K562 (cell line): ENCODE measurements around the gene FKBP9. TPM values are rescaled to one million over a fixed set of nuclear protein-coding genes. Genes with fewer than 3 reads are reported as not detected.
A peak's percentile ranks its signal among the peaks of the same experiment; 100 is the strongest.

Experiments
- ATAC-seq: fragments of 200-7000 bp; cut with Tn5 transposase; 3 replicates; pipeline ENCODE4 v1.9.1; 2020; ENCODE audit warnings: moderate library complexity
- BruUV-seq: library from RNA; stranded (reverse); fragments of 400-500 nt; replicated peaks from 2 replicates; lab custom pipeline; 2021; lab: Mats Ljungman, UMichigan
- CTCF ChIA-PET: fragments of 300-600 bp; formaldehyde crosslinking; extraction: SDS; loops from one replicate; lab custom pipeline; 2021; ENCODE audit warnings: low intra/inter-chr PET ratio; lab: Yijun Ruan, JAX
- POLR2A ChIA-PET: fragments of 300-600, 350-650 bp; sonication (Branson Sonifier 250); formaldehyde crosslinking; extraction: SDS; loops from one replicate; lab custom pipeline; 2021; ENCODE audit warnings: antibody characterized with exemption, inconsistent platforms; lab: Yijun Ruan, JAX
- DNase-seq, 4 experiments: peaks; one replicate each; pipeline versions ENCODE4 v3.0.0 to v3.0.0-alpha.2; 2011 to 2018; ENCODE audit warnings: low spot score in 3 of 4, mixed read lengths in 3 of 4; ENCODE audit errors: extremely low read depth in 1 of 4
- FAIRE-seq: peaks from 2 replicates; lab custom pipeline; 2011; peaks lifted over from hg19 to GRCh38; lab: Jason Lieb, UNC
- H2AFZ ChIP-seq: 2 replicates; pipeline ENCODE4 v1.6.0; 2011; ENCODE audit warnings: low read depth, low read length, control low read depth, inconsistent platforms
- H3K27ac ChIP-seq: fragments of 200-600 bp; 3 replicates; pipeline ENCODE4 v1.8.0; 2011; ENCODE audit warnings: low read depth, mild to moderate bottlenecking, control low read depth, inconsistent platforms, low read length, moderate library complexity, mixed read lengths; ENCODE audit errors: extremely low read depth
- H3K27me3 ChIP-seq, 2 experiments: fragments of 300-600 bp in 1 of 2; 2 replicates in 1 of 2; 3 replicates in 1 of 2; pipeline versions ENCODE4 v1.6.0 to v1.8.0; 2011; ENCODE audit warnings: inconsistent platforms in 2 of 2, low read length in 2 of 2, mild to moderate bottlenecking in 1 of 2, mixed read lengths in 1 of 2, moderate library complexity in 1 of 2; ENCODE audit not compliant: control insufficient read depth in 2 of 2, insufficient read depth in 2 of 2
- H3K36me3 ChIP-seq: fragments of 300-600 bp; 3 replicates; pipeline ENCODE4 v1.8.0; 2011; ENCODE audit warnings: mild to moderate bottlenecking, low read length, inconsistent platforms; ENCODE audit not compliant: control insufficient read depth, insufficient read depth
- H3K4me1 ChIP-seq, 2 experiments: fragments of 200-600 bp in 1 of 2; replicated peaks in 1 of 2; 2 replicates in 1 of 2; 3 replicates in 1 of 2; pipeline versions ENCODE4 v1.5.1 to v1.8.0; 2011; ENCODE audit warnings: inconsistent platforms in 2 of 2, low read length in 2 of 2, mild to moderate bottlenecking in 1 of 2, mixed read lengths in 1 of 2, moderate library complexity in 1 of 2; ENCODE audit not compliant: control insufficient read depth in 2 of 2, insufficient read depth in 2 of 2
- H3K4me2 ChIP-seq: 2 replicates; pipeline ENCODE4 v1.6.1; 2011; ENCODE audit warnings: low read length, control low read depth, inconsistent platforms, mixed read lengths; ENCODE audit not compliant: insufficient read depth
- H3K4me3 ChIP-seq: fragments of 200-600 bp; sonication (generic), shearing (Covaris generic); 2 replicates; pipeline ENCODE4 v1.5.1; 2016; ENCODE audit warnings: control low read depth, inconsistent platforms
- H3K79me2 ChIP-seq: fragments of 200-600 bp; 3 replicates; pipeline ENCODE4 v1.8.0; 2011; ENCODE audit warnings: low read length, inconsistent platforms; ENCODE audit not compliant: control insufficient read depth, insufficient read depth
- H3K9ac ChIP-seq, 2 experiments: 2 replicates each; pipeline versions ENCODE4 v1.6.0 to v1.6.1; 2011; ENCODE audit warnings: low read depth in 2 of 2, low read length in 2 of 2, control low read depth in 1 of 2, inconsistent platforms in 1 of 2, mild to moderate bottlenecking in 1 of 2, mixed read lengths in 1 of 2; ENCODE audit not compliant: insufficient read depth in 1 of 2
- H3K9me1 ChIP-seq: one replicate; pipeline ENCODE4 v1.6.0; 2011; ENCODE audit warnings: inconsistent platforms, mild to moderate bottlenecking, low read length, moderate library complexity; ENCODE audit not compliant: control insufficient read depth, insufficient read depth
- H3K9me3 ChIP-seq: replicated peaks from 2 replicates; pipeline ENCODE4 v1.5.1; 2011; ENCODE audit warnings: low read depth, low read length, inconsistent platforms; ENCODE audit not compliant: control insufficient read depth, insufficient read depth
- H4K20me1 ChIP-seq: replicated peaks from 2 replicates; pipeline ENCODE4 v1.6.1; 2011; ENCODE audit warnings: low read length, inconsistent platforms, mixed read lengths; ENCODE audit not compliant: control insufficient read depth, insufficient read depth
- BRCA1 ChIP-seq, 2 experiments: fragments of 450-650 bp in 1 of 2; sonication (generic) in 1 of 2; formaldehyde crosslinking in 1 of 2; IDR thresholded peaks; 2 replicates each; pipeline versions ENCODE4 v1.5.0 to v1.6.1; 2017 to 2020; ENCODE audit warnings: mild to moderate bottlenecking in 1 of 2, missing genetic modification reagents in 1 of 2
- EP400 ChIP-seq: fragments of 450-650 bp; IDR thresholded peaks from 2 replicates; pipeline ENCODE4 v1.6.1; 2017; ENCODE audit warnings: antibody characterized with exemption, mild to moderate bottlenecking, moderate library complexity
- GTF2F1 ChIP-seq: IDR thresholded peaks from 2 replicates; pipeline ENCODE4 v1.6.1; 2011; ENCODE audit warnings: low read depth, low read length, improper control_type of control experiment
- HDAC1 ChIP-seq, 2 experiments: fragments of 450-650 bp; IDR thresholded peaks; 2 replicates each; pipeline ENCODE4 v1.6.1; 2016 to 2017; ENCODE audit warnings: inconsistent platforms in 1 of 2, mild to moderate bottlenecking in 1 of 2, moderate library complexity in 1 of 2
- JUND ChIP-seq, 2 experiments: IDR thresholded peaks; 2 replicates in 1 of 2; 3 replicates in 1 of 2; pipeline ENCODE4 v1.6.1; 2011; ENCODE audit warnings: borderline replicate concordance in 2 of 2, low read depth in 2 of 2, low read length in 2 of 2, improper control_type of control experiment in 1 of 2, missing biosample characterization in 1 of 2, missing genetic modification characterization in 1 of 2, missing genetic modification reagents in 1 of 2
- NFIC ChIP-seq: fragments of 450-650 bp; IDR thresholded peaks from 2 replicates; pipeline ENCODE4 v1.6.1; 2017; ENCODE audit warnings: mild to moderate bottlenecking, inconsistent platforms
- PTBP1 ChIP-seq: fragments of 200-400 bp; formaldehyde crosslinking; IDR thresholded peaks from 2 replicates; pipeline ENCODE4 v1.6.1; 2017; ENCODE audit warnings: low read depth, low read length
- PYGO2 ChIP-seq: fragments of 450-650 bp; IDR thresholded peaks from 2 replicates; pipeline ENCODE4 v1.6.1; 2016; ENCODE audit warnings: mild to moderate bottlenecking, missing genetic modification characterization, moderate library complexity, missing compliant biosample characterization
- RBM15 ChIP-seq: fragments of 200-400 bp; formaldehyde crosslinking; IDR thresholded peaks from 2 replicates; pipeline ENCODE4 v1.6.1; 2018; ENCODE audit warnings: mild to moderate bottlenecking, low read length, moderate library complexity; ENCODE audit not compliant: insufficient read depth
- SMARCA4 ChIP-seq: fragments of 450-650 bp; IDR thresholded peaks from 2 replicates; pipeline ENCODE4 v1.6.1; 2016
- SOX6 ChIP-seq: fragments of 450-650 bp; IDR thresholded peaks from 2 replicates; pipeline ENCODE4 v1.6.1; 2014; ENCODE audit warnings: mild to moderate bottlenecking
- WGBS: fragments of 100-300 bp; shearing (Covaris generic); methylation state at CpG from one replicate; pipeline ENCODE4 v1.1.6; 2016; ENCODE audit warnings: low coverage, mixed read lengths; ENCODE audit not compliant: insufficient coverage; ENCODE audit errors: missing lambda C conversion rate; 5-methylcytosine and 5-hydroxymethylcytosine counted together
- in situ Hi-C: fragments of 300-500 bp; cut with MboI; formaldehyde crosslinking; loops from 4 replicates; pipeline ENCODE4 v1.15.0; 2018; ENCODE audit warnings: inconsistent platforms, mixed read lengths
- intact Hi-C: fragments of 100-400 bp; cut with micrococcal nuclease; formaldehyde crosslinking; loops from 2 replicates; pipeline ENCODE4 v1.14.2; 2022
- polyA plus RNA-seq, 8 experiments: library from polyadenylated mRNA; depleted of rRNA in 4 of 8; stranded (reverse) in 5 of 8; unstranded in 3 of 8; fragments of >200 nt; fragmentation: Nextera tagmentation in 2 of 8; fragmentation: Illumina TruSeq in 1 of 8; extraction: Ambion mirVana in 2 of 8; extraction: Trizol in 1 of 8; gene quantifications; 2 replicates each; pipeline versions ENCODE4 v1.2.1 to v1.2.3, GENCODE V29; 2011 to 2014; ENCODE audit warnings: inconsistent platforms in 1 of 8, missing spikeins in 1 of 8
- total RNA-seq, 7 experiments: library from RNA; depleted of rRNA in 6 of 7; stranded (reverse); fragments of >200 nt in 6 of 7; fragmentation: Illumina TruSeq in 2 of 7; extraction: Trizol in 2 of 7; gene quantifications; 2 replicates each; pipeline versions ENCODE4 v1.2.1 to v1.2.3, GENCODE V29; 2011 to 2021; ENCODE audit warnings: low replicate concordance in 1 of 7
- TF ChIP-seq, protein P1 (sequence below): fragments of 250-450 bp; sonication (Bioruptor Pico); IDR thresholded peaks from 2 replicates; pipeline ENCODE4 v1.4.0; 2020
- TF ChIP-seq, protein P2 (sequence below): sonication (generic); formaldehyde crosslinking; IDR thresholded peaks from 2 replicates; pipeline ENCODE4 v1.8.0; 2023; ENCODE audit warnings: mild to moderate bottlenecking, missing genetic modification reagents

The FKBP9 gene
- total and polyA plus RNA-seq, 9 of the 15 experiments (the other 6 are each of a cell fraction or from before 2014, with no cell fraction given), result 5.9 to 23.7 (median 15.8) TPM

DNA sequence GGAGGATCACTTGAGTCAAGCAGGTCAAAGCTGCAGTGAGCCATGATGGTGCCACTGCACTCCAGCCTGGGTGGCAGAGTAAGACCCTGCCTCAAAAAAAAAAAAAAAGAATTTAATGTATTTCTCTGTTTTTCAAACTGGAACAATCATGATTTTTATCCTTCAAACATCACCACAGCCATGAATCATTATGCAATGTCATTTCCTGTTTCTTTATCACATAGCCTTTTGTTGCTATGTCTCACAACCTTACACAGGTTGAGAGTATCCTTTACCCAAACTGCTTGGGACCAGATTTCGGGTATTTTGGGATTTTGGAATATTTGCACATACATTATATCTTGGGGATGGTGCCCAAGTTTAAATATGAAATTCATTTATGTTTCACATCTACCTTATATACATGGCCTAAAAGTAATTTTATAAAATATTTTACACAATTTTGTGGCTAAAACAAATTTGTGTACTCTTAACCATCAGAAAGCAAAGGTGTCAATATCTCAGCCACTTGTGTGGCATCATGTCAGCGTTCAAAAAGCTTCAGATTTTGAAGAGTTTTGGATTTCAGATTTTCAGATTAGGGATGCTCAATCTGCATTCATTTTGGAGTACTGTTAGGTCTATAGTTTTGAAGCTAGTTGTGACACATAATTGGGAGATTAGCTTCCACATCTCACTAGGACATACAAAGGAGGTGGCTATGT is 97.2 kb downstream of the FKBP9 start:
- H3K36me3 ChIP-seq, result peaks cover 24% of the 10 kb centered on the region; the same call in 2 of the 3 replicates
- intact Hi-C loops (loop anchor here (10.0 kb wide), 1 partner anchor 290 kb away; no protein-coding TSS in a partner anchor), in situ Hi-C loops (no loop called here)
- no TSS peak for BruUV-seq
- FAIRE-seq (no peak), ATAC-seq (peak; percentile 63), DNase-seq (peak in 1 of 4 experiments; percentile 22)
- H3K4me3 ChIP-seq, result no peak overlapping the region
- H2AFZ ChIP-seq, result no peak overlapping the region
- H4K20me1 ChIP-seq, result no peaks in the 10 kb centered on the region
- H3K9ac ChIP-seq, result no peak overlapping the region
- CTCF ChIA-PET, result no interaction called here
- peaks cover 98% of the 10 kb centered on the region for H3K79me2 ChIP-seq
- H3K9me3 ChIP-seq, result no peaks in the 10 kb centered on the region
- no peak overlapping the region; the same call in 2 of the 3 replicates for H3K27ac ChIP-seq
- WGBS, result 21% methylated on average over 2 of the region's 2 CpGs
- H3K27me3 ChIP-seq, result no peaks in the 10 kb centered on the region
- H3K4me2 ChIP-seq, result no peak overlapping the region
- POLR2A ChIA-PET, result interaction anchor here (0.9 to 4.4 kb wide), 6 partner anchors 8 to 179 kb away, joined by 3 to 33 read pairs (median 4); partner anchors contain the start of gene NT5C3A
- H3K9me1 ChIP-seq, result no peaks in the 10 kb centered on the region
- H3K4me1 ChIP-seq, result peaks cover 5 to 19% of the 10 kb centered on the region in 2 experiments; a peak in 4 of 5 replicates
- TF ChIP-seq, protein P1, sequence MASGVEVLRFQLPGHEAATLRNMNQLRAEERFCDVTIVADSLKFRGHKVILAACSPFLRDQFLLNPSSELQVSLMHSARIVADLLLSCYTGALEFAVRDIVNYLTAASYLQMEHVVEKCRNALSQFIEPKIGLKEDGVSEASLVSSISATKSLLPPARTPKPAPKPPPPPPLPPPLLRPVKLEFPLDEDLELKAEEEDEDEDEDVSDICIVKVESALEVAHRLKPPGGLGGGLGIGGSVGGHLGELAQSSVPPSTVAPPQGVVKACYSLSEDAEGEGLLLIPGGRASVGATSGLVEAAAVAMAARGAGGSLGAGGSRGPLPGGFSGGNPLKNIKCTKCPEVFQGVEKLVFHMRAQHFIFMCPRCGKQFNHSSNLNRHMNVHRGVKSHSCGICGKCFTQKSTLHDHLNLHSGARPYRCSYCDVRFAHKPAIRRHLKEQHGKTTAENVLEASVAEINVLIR (CRISPR knock-in tag), result no peak
- TF ChIP-seq NFIC, result no peak
- peak; percentile 56 for TF ChIP-seq SMARCA4
- no peak for TF ChIP-seq BRCA1 (IDR thresholded peaks at IDR 0.05)
- TF ChIP-seq BRCA1 (CRISPR knock-in tag; IDR thresholded peaks at IDR 0.05), result no peak
- TF ChIP-seq SOX6, result peak; percentile 69
- TF ChIP-seq JUND (IDR thresholded peaks at IDR 0.05; ENCODE audit: borderline replicate concordance, low read depth, low read length), result peak; percentile 30; the same call in 1 of the 2 replicates
- TF ChIP-seq JUND (tag; IDR thresholded peaks at IDR 0.05; ENCODE audit: borderline replicate concordance, low read depth, low read length), result no peak; the same call in 2 of the 3 replicates
- no peak for TF ChIP-seq PYGO2 (tag)
- no peak for TF ChIP-seq PTBP1
- TF ChIP-seq RBM15, result no peak
- TF ChIP-seq, protein P2, sequence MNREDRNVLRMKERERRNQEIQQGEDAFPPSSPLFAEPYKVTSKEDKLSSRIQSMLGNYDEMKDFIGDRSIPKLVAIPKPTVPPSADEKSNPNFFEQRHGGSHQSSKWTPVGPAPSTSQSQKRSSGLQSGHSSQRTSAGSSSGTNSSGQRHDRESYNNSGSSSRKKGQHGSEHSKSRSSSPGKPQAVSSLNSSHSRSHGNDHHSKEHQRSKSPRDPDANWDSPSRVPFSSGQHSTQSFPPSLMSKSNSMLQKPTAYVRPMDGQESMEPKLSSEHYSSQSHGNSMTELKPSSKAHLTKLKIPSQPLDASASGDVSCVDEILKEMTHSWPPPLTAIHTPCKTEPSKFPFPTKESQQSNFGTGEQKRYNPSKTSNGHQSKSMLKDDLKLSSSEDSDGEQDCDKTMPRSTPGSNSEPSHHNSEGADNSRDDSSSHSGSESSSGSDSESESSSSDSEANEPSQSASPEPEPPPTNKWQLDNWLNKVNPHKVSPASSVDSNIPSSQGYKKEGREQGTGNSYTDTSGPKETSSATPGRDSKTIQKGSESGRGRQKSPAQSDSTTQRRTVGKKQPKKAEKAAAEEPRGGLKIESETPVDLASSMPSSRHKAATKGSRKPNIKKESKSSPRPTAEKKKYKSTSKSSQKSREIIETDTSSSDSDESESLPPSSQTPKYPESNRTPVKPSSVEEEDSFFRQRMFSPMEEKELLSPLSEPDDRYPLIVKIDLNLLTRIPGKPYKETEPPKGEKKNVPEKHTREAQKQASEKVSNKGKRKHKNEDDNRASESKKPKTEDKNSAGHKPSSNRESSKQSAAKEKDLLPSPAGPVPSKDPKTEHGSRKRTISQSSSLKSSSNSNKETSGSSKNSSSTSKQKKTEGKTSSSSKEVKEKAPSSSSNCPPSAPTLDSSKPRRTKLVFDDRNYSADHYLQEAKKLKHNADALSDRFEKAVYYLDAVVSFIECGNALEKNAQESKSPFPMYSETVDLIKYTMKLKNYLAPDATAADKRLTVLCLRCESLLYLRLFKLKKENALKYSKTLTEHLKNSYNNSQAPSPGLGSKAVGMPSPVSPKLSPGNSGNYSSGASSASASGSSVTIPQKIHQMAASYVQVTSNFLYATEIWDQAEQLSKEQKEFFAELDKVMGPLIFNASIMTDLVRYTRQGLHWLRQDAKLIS (CRISPR knock-in tag), result no peak
- TF ChIP-seq EP400, result no peak
- no peak for TF ChIP-seq GTF2F1
- TF ChIP-seq HDAC1 (IDR thresholded peaks at IDR 0.05), result no peak
